ENCODE results near the gene ATP6V0E2.

The ATP6V0E2 gene

DNA sequence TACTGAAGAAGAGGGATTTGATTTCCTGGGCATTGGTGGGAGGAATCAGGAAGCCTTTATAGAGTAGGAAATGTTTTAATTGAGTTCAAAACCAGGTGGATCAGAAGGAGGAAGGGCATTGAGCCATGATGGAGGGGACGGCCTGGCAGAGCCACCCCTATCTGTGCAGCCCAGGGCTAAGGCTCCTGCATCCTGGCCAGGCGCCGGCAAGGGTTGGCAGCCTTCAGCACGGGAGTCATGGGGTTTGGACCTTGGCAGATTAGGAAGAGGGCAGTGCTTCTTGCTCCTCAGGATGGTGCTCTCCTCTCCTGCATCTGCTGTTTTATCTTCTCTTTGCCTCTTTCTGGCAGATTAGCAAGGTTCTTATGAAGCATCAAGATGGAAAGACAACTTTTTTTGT is 23.1 kb upstream of the ATP6V0E2 start:
- DNase-seq (ENCODE audit: low read depth, low spot score): no peak
- H3K9ac ChIP-seq (ENCODE audit: insufficient read length, low read depth): no peak overlapping the region
- H3K4me1 ChIP-seq (ENCODE audit: insufficient read depth, insufficient read length): peaks cover 4% of the 10 kb centered on the region
- no peak overlapping the region for H3K4me3 ChIP-seq (ENCODE audit: insufficient read length, low read depth)
- no peaks in the 10 kb centered on the region for H3K9me3 ChIP-seq (ENCODE audit: insufficient read depth, low read length)
- TF ChIP-seq YY1 (IDR thresholded peaks at IDR 0.05; ENCODE audit: insufficient read depth, insufficient read length): no peak
- no peak for TF ChIP-seq ZNF274 (IDR thresholded peaks at IDR 0.05; ENCODE audit: low read depth, low read length)
- no peak for TF ChIP-seq SUZ12 (IDR thresholded peaks at IDR 0.05; ENCODE audit: extremely low read depth, insufficient read depth, insufficient read length)
- no peaks in the 10 kb centered on the region for H3K27me3 ChIP-seq (ENCODE audit: insufficient read depth, insufficient read length)
- H3K36me3 ChIP-seq (ENCODE audit: insufficient read depth, insufficient read length, low read length): no peaks in the 10 kb centered on the region

DNA sequence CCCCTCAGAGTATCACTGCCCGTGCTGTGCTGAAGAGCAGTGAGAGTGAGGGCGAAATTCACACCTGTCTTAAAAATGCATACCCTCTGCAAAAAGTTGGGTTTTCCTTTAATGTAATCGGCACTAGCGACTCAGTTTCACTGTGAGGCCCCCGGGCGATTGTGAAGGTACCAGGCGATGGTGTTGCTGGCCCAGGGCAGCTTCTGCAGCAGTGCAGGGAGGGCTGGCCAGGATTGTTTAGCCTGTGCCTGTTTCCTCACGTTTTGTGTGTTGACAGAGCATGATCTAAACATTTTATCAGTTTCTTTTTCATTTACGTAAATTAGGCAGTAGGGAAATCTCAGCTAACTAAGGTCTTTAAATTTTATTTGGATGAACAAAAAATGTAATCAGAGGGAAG is 22.3 kb upstream of the ATP6V0E2 start:
- peaks cover 7% of the 10 kb centered on the region for H3K4me1 ChIP-seq (ENCODE audit: insufficient read depth, insufficient read length)
- H3K4me3 ChIP-seq (ENCODE audit: insufficient read length, low read depth): no peak overlapping the region
- H3K9ac ChIP-seq (ENCODE audit: insufficient read length, low read depth): no peak overlapping the region
- no peak for DNase-seq (ENCODE audit: low read depth, low spot score)
- no peaks in the 10 kb centered on the region for H3K27me3 ChIP-seq (ENCODE audit: insufficient read depth, insufficient read length)
- no peaks in the 10 kb centered on the region for H3K9me3 ChIP-seq (ENCODE audit: insufficient read depth, low read length)
- no peaks in the 10 kb centered on the region for H3K36me3 ChIP-seq (ENCODE audit: insufficient read depth, insufficient read length, low read length)
- no peak for TF ChIP-seq ZNF274 (IDR thresholded peaks at IDR 0.05; ENCODE audit: low read depth, low read length)
- no peak for TF ChIP-seq SUZ12 (IDR thresholded peaks at IDR 0.05; ENCODE audit: extremely low read depth, insufficient read depth, insufficient read length)
- no peak for TF ChIP-seq YY1 (IDR thresholded peaks at IDR 0.05; ENCODE audit: insufficient read depth, insufficient read length)

DNA sequence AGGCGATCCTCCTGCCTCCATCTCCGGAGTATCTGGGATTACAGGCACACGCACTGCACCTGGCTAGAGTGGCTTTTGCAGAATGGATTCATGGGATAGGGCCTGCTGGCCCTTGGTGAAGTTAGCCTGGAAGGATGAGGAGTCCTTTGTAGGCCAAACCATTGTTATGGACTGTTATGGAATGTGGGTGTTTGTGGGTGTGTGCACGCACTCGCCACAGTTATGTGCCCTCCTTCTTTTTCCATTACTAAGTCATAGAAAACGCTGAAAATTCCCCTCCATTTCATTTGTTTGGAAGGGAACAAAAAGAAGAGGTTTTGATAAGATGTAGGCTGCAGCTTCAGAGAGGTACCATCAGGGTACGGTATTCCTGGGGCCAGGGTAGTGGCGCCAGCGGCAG is 20.6 kb upstream of the ATP6V0E2 start:
- peaks cover 7% of the 10 kb centered on the region for H3K4me1 ChIP-seq (ENCODE audit: insufficient read depth, insufficient read length)
- no peaks in the 10 kb centered on the region for H3K36me3 ChIP-seq (ENCODE audit: insufficient read depth, insufficient read length, low read length)
- no peaks in the 10 kb centered on the region for H3K27me3 ChIP-seq (ENCODE audit: insufficient read depth, insufficient read length)
- no peak overlapping the region for H3K9ac ChIP-seq (ENCODE audit: insufficient read length, low read depth)
- H3K4me3 ChIP-seq (ENCODE audit: insufficient read length, low read depth): no peak overlapping the region
- no peak for DNase-seq (ENCODE audit: low read depth, low spot score)
- H3K9me3 ChIP-seq (ENCODE audit: insufficient read depth, low read length): no peaks in the 10 kb centered on the region
- no peak for TF ChIP-seq ZNF274 (IDR thresholded peaks at IDR 0.05; ENCODE audit: low read depth, low read length)
- no peak for TF ChIP-seq YY1 (IDR thresholded peaks at IDR 0.05; ENCODE audit: insufficient read depth, insufficient read length)
- no peak for TF ChIP-seq SUZ12 (IDR thresholded peaks at IDR 0.05; ENCODE audit: extremely low read depth, insufficient read depth, insufficient read length)

DNA sequence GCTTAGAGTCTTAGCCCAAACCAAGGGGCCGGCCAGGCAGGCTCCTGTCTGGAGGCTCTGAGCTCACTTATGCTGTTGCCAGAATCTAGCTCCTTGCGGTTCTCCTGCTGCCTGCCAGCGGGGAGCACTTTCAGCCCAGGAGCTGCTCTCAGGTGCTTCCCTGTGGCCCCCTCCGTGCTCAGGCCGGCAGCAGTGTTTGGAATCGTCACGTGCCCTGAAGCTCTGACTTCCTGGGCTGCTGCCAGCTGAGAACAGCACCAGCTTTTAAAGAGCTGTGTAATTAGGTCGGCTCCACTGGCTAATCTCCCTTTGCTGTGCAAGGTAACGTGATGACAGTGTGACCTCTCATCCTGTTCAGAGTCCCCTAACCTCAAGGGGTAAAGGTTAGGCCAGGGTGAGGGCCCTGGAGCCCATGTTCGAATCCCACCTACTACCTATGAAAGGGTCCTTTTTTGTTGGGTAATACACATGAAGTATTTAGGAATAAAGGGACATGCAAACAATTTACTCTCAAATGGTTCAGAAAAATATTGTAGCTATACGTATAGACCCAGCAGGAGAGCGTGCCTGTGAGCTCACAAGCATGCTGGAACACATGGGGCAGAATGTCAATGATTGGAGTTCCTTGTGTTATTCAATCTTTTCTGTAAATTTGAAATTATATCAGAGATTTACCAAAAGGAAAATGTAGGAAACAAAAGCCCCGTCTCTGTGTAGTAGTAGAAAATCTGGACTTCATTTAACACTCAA is 19.0 kb upstream of the ATP6V0E2 start:
- H3K9me3 ChIP-seq (ENCODE audit: insufficient read depth, low read length): no peaks in the 10 kb centered on the region
- TF ChIP-seq ZNF274 (IDR thresholded peaks at IDR 0.05; ENCODE audit: low read depth, low read length): no peak
- no peak for TF ChIP-seq YY1 (IDR thresholded peaks at IDR 0.05; ENCODE audit: insufficient read depth, insufficient read length)
- no peak for TF ChIP-seq SUZ12 (IDR thresholded peaks at IDR 0.05; ENCODE audit: extremely low read depth, insufficient read depth, insufficient read length)
- H3K36me3 ChIP-seq (ENCODE audit: insufficient read depth, insufficient read length, low read length): no peaks in the 10 kb centered on the region
- H3K27me3 ChIP-seq (ENCODE audit: insufficient read depth, insufficient read length): no peaks in the 10 kb centered on the region
- H3K9ac ChIP-seq (ENCODE audit: insufficient read length, low read depth): no peak overlapping the region
- H3K4me3 ChIP-seq (ENCODE audit: insufficient read length, low read depth): no peak overlapping the region
- peaks cover 7% of the 10 kb centered on the region for H3K4me1 ChIP-seq (ENCODE audit: insufficient read depth, insufficient read length)
- DNase-seq (ENCODE audit: low read depth, low spot score): no peak

DNA sequence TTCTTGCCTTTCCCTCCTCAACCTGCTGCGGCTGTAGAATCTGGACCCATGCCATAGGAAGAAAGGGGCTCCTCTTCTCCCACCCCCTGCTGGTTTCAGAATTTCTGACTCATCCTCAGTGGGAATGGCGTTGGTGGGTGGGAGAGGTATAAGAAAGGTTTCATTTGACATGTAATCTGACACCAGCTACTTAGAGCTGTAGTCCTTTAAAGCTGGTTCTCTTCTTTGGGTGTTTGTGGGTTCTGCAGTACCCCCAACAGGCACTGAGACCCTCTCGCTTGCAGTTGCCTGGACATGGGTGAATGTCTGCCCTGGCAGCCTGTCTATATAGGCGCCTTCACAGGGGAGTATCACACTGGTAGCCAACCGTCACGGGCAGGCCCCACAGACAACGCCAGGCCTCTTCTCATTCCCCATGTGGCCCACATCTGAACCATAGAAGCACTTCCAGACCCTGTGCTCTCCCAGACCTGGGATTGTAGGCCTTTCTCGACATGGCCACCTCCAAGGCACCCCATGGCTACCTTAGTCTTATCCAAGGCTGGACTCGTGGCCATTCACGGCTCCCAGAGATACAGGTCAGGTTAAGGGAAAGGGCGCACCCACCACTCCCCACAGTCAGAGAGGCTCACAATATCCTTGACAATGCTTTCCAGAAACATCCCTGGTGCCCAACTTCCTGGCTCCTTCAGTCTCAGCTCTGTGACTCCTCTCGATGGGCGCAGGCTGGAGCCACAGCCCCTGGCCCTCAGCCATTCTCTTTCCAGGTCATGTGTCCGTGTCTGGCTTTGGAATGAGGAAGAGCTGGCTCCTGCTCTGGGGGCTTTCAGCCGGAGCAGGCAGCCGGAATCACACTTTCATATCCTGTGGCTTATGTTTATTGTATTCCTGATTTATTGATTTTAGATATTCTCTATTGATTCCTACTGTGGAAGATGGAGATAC is 18.1 kb upstream of the ATP6V0E2 start:
- no peak overlapping the region for H3K4me3 ChIP-seq (ENCODE audit: insufficient read length, low read depth)
- H3K27me3 ChIP-seq (ENCODE audit: insufficient read depth, insufficient read length): no peaks in the 10 kb centered on the region
- peaks cover 7% of the 10 kb centered on the region for H3K4me1 ChIP-seq (ENCODE audit: insufficient read depth, insufficient read length)
- no peak for DNase-seq (ENCODE audit: low read depth, low spot score)
- H3K36me3 ChIP-seq (ENCODE audit: insufficient read depth, insufficient read length, low read length): no peaks in the 10 kb centered on the region
- TF ChIP-seq SUZ12 (IDR thresholded peaks at IDR 0.05; ENCODE audit: extremely low read depth, insufficient read depth, insufficient read length) (no peak), YY1 (IDR thresholded peaks at IDR 0.05; ENCODE audit: insufficient read depth, insufficient read length) (no peak), ZNF274 (IDR thresholded peaks at IDR 0.05; ENCODE audit: low read depth, low read length) (no peak)
- H3K9ac ChIP-seq (ENCODE audit: insufficient read length, low read depth): peak overlapping the region; percentile 61
- H3K9me3 ChIP-seq (ENCODE audit: insufficient read depth, low read length): no peaks in the 10 kb centered on the region

- Histone ChIP-seq H3K36me3 (ENCODE audit: insufficient read depth, insufficient read length, low read length) (no peaks in the 10 kb centered on the region), H3K9ac (ENCODE audit: insufficient read length, low read depth) (no peak overlapping the region), H3K27me3 (ENCODE audit: insufficient read depth, insufficient read length) (no peaks in the 10 kb centered on the region), H3K9me3 (ENCODE audit: insufficient read depth, low read length) (no peaks in the 10 kb centered on the region), H3K4me1 (ENCODE audit: insufficient read depth, insufficient read length) (peaks cover 7% of the 10 kb centered on the region), H3K4me3 (ENCODE audit: insufficient read length, low read depth) (no peak overlapping the region)
- no peak for DNase-seq (ENCODE audit: low read depth, low spot score)
- no peak for TF ChIP-seq YY1 (IDR thresholded peaks at IDR 0.05; ENCODE audit: insufficient read depth, insufficient read length)
- TF ChIP-seq SUZ12 (IDR thresholded peaks at IDR 0.05; ENCODE audit: extremely low read depth, insufficient read depth, insufficient read length): no peak
- TF ChIP-seq ZNF274 (IDR thresholded peaks at IDR 0.05; ENCODE audit: low read depth, low read length): no peak
Measured at GRCh38 chr7:149856583-149856982, 17.2 kb upstream of the ATP6V0E2 start.

DNA sequence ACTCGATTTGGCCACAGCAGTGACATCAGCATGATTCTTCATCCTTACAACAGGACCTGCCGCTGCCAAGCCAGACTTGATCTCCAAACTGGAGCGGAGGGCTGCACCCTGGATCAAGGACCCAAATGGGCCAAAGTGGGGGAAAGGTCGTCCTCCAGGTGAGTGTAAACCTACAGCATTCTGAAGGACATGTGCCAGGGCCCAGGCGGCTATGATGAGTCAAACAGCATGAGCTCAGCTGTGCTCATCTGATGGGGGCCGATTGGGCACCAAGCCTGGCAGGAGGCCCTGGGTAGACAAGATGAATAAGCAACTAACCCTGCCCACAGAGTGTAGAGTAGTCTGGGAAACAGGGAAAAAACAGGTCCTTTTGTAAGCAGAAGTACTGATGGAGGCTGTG is 14.4 kb upstream of the ATP6V0E2 start:
- Histone ChIP-seq H3K9me3 (ENCODE audit: insufficient read depth, low read length) (no peaks in the 10 kb centered on the region), H3K27me3 (ENCODE audit: insufficient read depth, insufficient read length) (no peaks in the 10 kb centered on the region), H3K4me1 (ENCODE audit: insufficient read depth, insufficient read length) (peaks cover 7% of the 10 kb centered on the region), H3K4me3 (ENCODE audit: insufficient read length, low read depth) (no peak overlapping the region), H3K36me3 (ENCODE audit: insufficient read depth, insufficient read length, low read length) (no peaks in the 10 kb centered on the region), H3K9ac (ENCODE audit: insufficient read length, low read depth) (no peak overlapping the region)
- no peak for TF ChIP-seq ZNF274 (IDR thresholded peaks at IDR 0.05; ENCODE audit: low read depth, low read length)
- no peak for TF ChIP-seq YY1 (IDR thresholded peaks at IDR 0.05; ENCODE audit: insufficient read depth, insufficient read length)
- no peak for TF ChIP-seq SUZ12 (IDR thresholded peaks at IDR 0.05; ENCODE audit: extremely low read depth, insufficient read depth, insufficient read length)
- no peak for DNase-seq (ENCODE audit: low read depth, low spot score)

Measured in NT2/D1 (cell line).